SK-N-SH (cell line): ENCODE data around the gene SIGLEC9. TPM values are rescaled to one million over a fixed set of nuclear protein-coding genes. Genes with fewer than 3 reads are reported as not detected.

Experiments
- CTCF ChIA-PET: fragments of 300-600, 350-600 bp; formaldehyde crosslinking; extraction: SDS; loops from one replicate; lab custom pipeline; 2021; lab: Yijun Ruan, JAX
- POLR2A ChIA-PET: fragments of 350-600 bp; sonication (Branson Sonifier 250); formaldehyde crosslinking; extraction: SDS; loops from one replicate; lab custom pipeline; 2020; ENCODE audit warnings: antibody characterized with exemption, inconsistent platforms; lab: Yijun Ruan, JAX
- DNase-seq: peaks from one replicate; pipeline ENCODE4 v3.0.0; 2012
- H2AFZ ChIP-seq: fragments of 200-600 bp; sonication (generic); 2 replicates; pipeline ENCODE4 v1.8.1; 2016; ENCODE audit warnings: antibody characterized with exemption, mild to moderate bottlenecking, low read depth
- H3F3A ChIP-seq: fragments of 200-600 bp; sonication (generic); replicated peaks from 2 replicates; pipeline ENCODE3; 2016; ENCODE audit warnings: antibody characterized with exemption, mild to moderate bottlenecking; ENCODE audit not compliant: insufficient read depth
- H3K27ac ChIP-seq, 2 experiments: fragments of 200-500 bp in 1 of 2; fragments of 200-600 bp in 1 of 2; sonication (Bioruptor generic) in 1 of 2; sonication (generic), shearing (Covaris generic) in 1 of 2; 2 replicates each; pipeline versions ENCODE4 v1.5.1 to v1.6.1; 2014 to 2016; ENCODE audit warnings: low read depth in 2 of 2, inconsistent platforms in 1 of 2, low read length in 1 of 2, mild to moderate bottlenecking in 1 of 2, mixed read lengths in 1 of 2
- H3K27me3 ChIP-seq: fragments of 200-600 bp; sonication (generic), shearing (Covaris generic); 2 replicates; pipeline ENCODE4 v1.6.1; 2016; ENCODE audit warnings: mixed run types; ENCODE audit not compliant: insufficient read depth
- H3K36me3 ChIP-seq, 2 experiments: fragments of 200-500 bp in 1 of 2; fragments of 200-600 bp in 1 of 2; sonication (Bioruptor generic) in 1 of 2; sonication (generic) in 1 of 2; replicated peaks in 1 of 2; 2 replicates each; pipeline versions ENCODE3 to v1.5.1; 2014 to 2016; ENCODE audit warnings: low read length in 1 of 2, mild to moderate bottlenecking in 1 of 2; ENCODE audit not compliant: insufficient read depth in 2 of 2, control insufficient read depth in 1 of 2
- H3K4me1 ChIP-seq, 2 experiments: fragments of 200-500 bp in 1 of 2; fragments of 200-600 bp in 1 of 2; sonication (Bioruptor generic) in 1 of 2; sonication (generic), shearing (Covaris generic) in 1 of 2; 2 replicates each; pipeline versions ENCODE4 v1.5.1 to v1.6.1; 2014 to 2016; ENCODE audit warnings: low read depth in 1 of 2, low read length in 1 of 2, mixed run types in 1 of 2; ENCODE audit not compliant: insufficient read depth in 2 of 2, control insufficient read depth in 1 of 2
- H3K4me2 ChIP-seq: fragments of 200-600 bp; sonication (generic), shearing (Covaris generic); 2 replicates; pipeline ENCODE4 v1.6.1; 2017; ENCODE audit warnings: mixed run types
- H3K4me3 ChIP-seq, 2 experiments: fragments of 200-500 bp in 1 of 2; fragments of 200-600 bp in 1 of 2; sonication (Bioruptor generic) in 1 of 2; sonication (generic), shearing (Covaris generic) in 1 of 2; 2 replicates each; pipeline versions ENCODE4 v1.5.1 to v1.8.1; 2014 to 2016; ENCODE audit warnings: low read depth in 2 of 2, inconsistent platforms in 1 of 2, low read length in 1 of 2, mild to moderate bottlenecking in 1 of 2, mixed read lengths in 1 of 2, moderate library complexity in 1 of 2
- H3K79me2 ChIP-seq: fragments of 200-600 bp; sonication (generic); 2 replicates; pipeline ENCODE4 v1.8.1; 2017; ENCODE audit warnings: mild to moderate bottlenecking; ENCODE audit not compliant: insufficient read depth
- H3K9ac ChIP-seq: fragments of 200-600 bp; sonication (generic); 2 replicates; pipeline ENCODE4 v1.6.1; 2017; ENCODE audit warnings: mixed run types
- H3K9me2 ChIP-seq: fragments of 200-600 bp; sonication (generic); 2 replicates; pipeline ENCODE4 v1.6.1; 2017; ENCODE audit warnings: mixed run types
- H3K9me3 ChIP-seq: fragments of 200-600 bp; sonication (generic); 2 replicates; pipeline ENCODE4 v1.6.1; 2017; ENCODE audit warnings: mixed run types, mild to moderate bottlenecking, moderate library complexity
- H4K20me1 ChIP-seq: fragments of 200-600 bp; sonication (generic); 2 replicates; pipeline ENCODE4 v1.6.1; 2017; ENCODE audit warnings: mild to moderate bottlenecking, mixed run types; ENCODE audit not compliant: insufficient read depth
- EZH2phosphoT487 ChIP-seq: fragments of 200-600 bp; sonication (generic); IDR thresholded peaks from 2 replicates; pipeline ENCODE4 v1.6.1; 2017; ENCODE audit warnings: low read depth, mixed run types, mild to moderate bottlenecking, antibody characterized with exemption, moderate library complexity, borderline replicate concordance
- FOSL2 ChIP-seq: IDR thresholded peaks from 2 replicates; pipeline ENCODE4 v1.4.0; 2012; ENCODE audit warnings: low read depth, mild to moderate bottlenecking, moderate library complexity, borderline replicate concordance
- FOXJ3 ChIP-seq: sonication (generic); formaldehyde crosslinking; IDR thresholded peaks from 2 replicates; pipeline ENCODE4 v1.5.1; 2020; ENCODE audit warnings: mild to moderate bottlenecking, missing genetic modification reagents
- FOXM1 ChIP-seq: IDR thresholded peaks from 2 replicates; pipeline ENCODE4 v1.4.0; 2012; ENCODE audit warnings: low read depth, mild to moderate bottlenecking
- JUND ChIP-seq: IDR thresholded peaks from 2 replicates; pipeline ENCODE4 v1.4.0; 2012
- MXI1 ChIP-seq: IDR thresholded peaks from 2 replicates; pipeline ENCODE4 v1.6.1; 2012; ENCODE audit warnings: mild to moderate bottlenecking, low read depth, low read length, improper control_type of control experiment
- NFIC ChIP-seq: IDR thresholded peaks from 2 replicates; pipeline ENCODE4 v1.4.0; 2012; ENCODE audit warnings: borderline replicate concordance
- NRF1 ChIP-seq: IDR thresholded peaks from 2 replicates; pipeline ENCODE4 v1.6.1; 2012; ENCODE audit warnings: low read depth, mild to moderate bottlenecking, low read length
- POLR2AphosphoS5 ChIP-seq: IDR thresholded peaks from 2 replicates; pipeline ENCODE4 v1.6.1; 2012; ENCODE audit warnings: low read depth, low read length
- RAD21 ChIP-seq: IDR thresholded peaks from 2 replicates; pipeline ENCODE4 v1.6.1; 2012; ENCODE audit warnings: mild to moderate bottlenecking, low read length
- RXRA ChIP-seq: IDR thresholded peaks from 2 replicates; pipeline ENCODE4 v1.4.0; 2012; ENCODE audit warnings: low read depth, mild to moderate bottlenecking, borderline replicate concordance
- SMC3 ChIP-seq: IDR thresholded peaks from 2 replicates; pipeline ENCODE4 v1.6.1; 2012; ENCODE audit warnings: low read depth, low read length, improper control_type of control experiment
- TCF12 ChIP-seq: IDR thresholded peaks from 2 replicates; pipeline ENCODE4 v1.4.0; 2012
- TEAD4 ChIP-seq: IDR thresholded peaks from 2 replicates; pipeline ENCODE4 v1.4.0; 2012; ENCODE audit warnings: mild to moderate bottlenecking, borderline replicate concordance; ENCODE audit not compliant: insufficient read depth
- YY1 ChIP-seq: IDR thresholded peaks from 2 replicates; pipeline ENCODE4 v1.4.0; 2012; ENCODE audit warnings: low read depth, mild to moderate bottlenecking
- WGBS: methylation state at CpG from one replicate; pipeline ENCODE4 v1.1.6; 2017; ENCODE audit warnings: low lambda C conversion rate; 5-methylcytosine and 5-hydroxymethylcytosine counted together
- polyA plus RNA-seq, 3 experiments: library from polyadenylated mRNA; depleted of rRNA; stranded (reverse); fragments of >200 nt; gene quantifications; 2 replicates each; pipeline ENCODE4 v1.2.3, GENCODE V29; 2012
- TF ChIP-seq, protein P1 (sequence below): IDR thresholded peaks from 2 replicates; pipeline ENCODE4 v1.4.0; 2012; ENCODE audit warnings: low read depth, borderline replicate concordance
- TF ChIP-seq, protein P2 (sequence below): fragments of 150-350 bp; IDR thresholded peaks from 2 replicates; pipeline ENCODE4 v1.6.1; 2017; ENCODE audit warnings: antibody characterized with exemption, low read length, low read depth, borderline replicate concordance
- TF ChIP-seq, protein P3 (sequence below): fragments of 200-600 bp; sonication (generic); IDR thresholded peaks from 2 replicates; pipeline ENCODE4 v1.6.1; 2017; ENCODE audit warnings: antibody characterized with exemption, mild to moderate bottlenecking, moderate library complexity
- TF ChIP-seq, protein P4 (sequence below): fragments of 150-350 bp; IDR thresholded peaks from 2 replicates; pipeline ENCODE4 v1.6.1; 2016; ENCODE audit warnings: mild to moderate bottlenecking, low read depth, low read length
- TF ChIP-seq, protein P5 (sequence below): IDR thresholded peaks from 2 replicates; pipeline ENCODE4 v1.4.0; 2012; ENCODE audit warnings: low read depth

Gene SIGLEC9
- polyA plus RNA-seq, 1 of the 3 experiments (the other 2 are of a cell fraction) = not detected

DNA sequence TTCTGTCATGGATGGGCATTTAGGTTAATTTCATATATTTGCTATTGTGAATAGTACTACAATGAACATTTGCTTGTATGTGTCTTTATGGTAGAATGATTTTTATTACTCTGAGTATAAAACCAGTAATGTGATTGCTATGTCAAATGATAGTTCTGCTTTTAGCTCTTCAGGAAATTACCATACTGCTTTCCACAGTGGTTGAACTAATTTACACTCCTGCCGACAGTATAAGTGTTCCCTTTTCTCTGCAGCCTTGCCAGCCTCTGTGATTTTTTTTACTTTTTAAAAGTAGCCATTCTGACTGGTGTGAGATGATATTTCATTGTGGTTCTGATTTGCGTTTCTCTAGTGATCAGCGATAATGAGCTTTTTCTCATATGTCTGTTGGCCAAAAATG lies 23.9 kb downstream of the SIGLEC9 start:
- Histone ChIP-seq H3K9ac (no peak overlapping the region), H2AFZ (no peak overlapping the region), H3K27ac (no peak overlapping the region), H3K4me1 (no peaks in the 10 kb centered on the region), H3K4me3 (no peak overlapping the region), H3K9me2 (no peaks in the 10 kb centered on the region), H3K4me2 (no peak overlapping the region), H3K79me2 (no peaks in the 10 kb centered on the region), H3K36me3 (no peaks in the 10 kb centered on the region), H4K20me1 (no peaks in the 10 kb centered on the region), H3K9me3 (no peaks in the 10 kb centered on the region), H3F3A (no peaks in the 10 kb centered on the region), H3K27me3 (peaks cover 23% of the 10 kb centered on the region)
- TF ChIP-seq, protein P1, sequence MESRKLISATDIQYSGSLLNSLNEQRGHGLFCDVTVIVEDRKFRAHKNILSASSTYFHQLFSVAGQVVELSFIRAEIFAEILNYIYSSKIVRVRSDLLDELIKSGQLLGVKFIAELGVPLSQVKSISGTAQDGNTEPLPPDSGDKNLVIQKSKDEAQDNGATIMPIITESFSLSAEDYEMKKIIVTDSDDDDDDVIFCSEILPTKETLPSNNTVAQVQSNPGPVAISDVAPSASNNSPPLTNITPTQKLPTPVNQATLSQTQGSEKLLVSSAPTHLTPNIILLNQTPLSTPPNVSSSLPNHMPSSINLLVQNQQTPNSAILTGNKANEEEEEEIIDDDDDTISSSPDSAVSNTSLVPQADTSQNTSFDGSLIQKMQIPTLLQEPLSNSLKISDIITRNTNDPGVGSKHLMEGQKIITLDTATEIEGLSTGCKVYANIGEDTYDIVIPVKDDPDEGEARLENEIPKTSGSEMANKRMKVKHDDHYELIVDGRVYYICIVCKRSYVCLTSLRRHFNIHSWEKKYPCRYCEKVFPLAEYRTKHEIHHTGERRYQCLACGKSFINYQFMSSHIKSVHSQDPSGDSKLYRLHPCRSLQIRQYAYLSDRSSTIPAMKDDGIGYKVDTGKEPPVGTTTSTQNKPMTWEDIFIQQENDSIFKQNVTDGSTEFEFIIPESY = no peak
- TF ChIP-seq, protein P2, sequence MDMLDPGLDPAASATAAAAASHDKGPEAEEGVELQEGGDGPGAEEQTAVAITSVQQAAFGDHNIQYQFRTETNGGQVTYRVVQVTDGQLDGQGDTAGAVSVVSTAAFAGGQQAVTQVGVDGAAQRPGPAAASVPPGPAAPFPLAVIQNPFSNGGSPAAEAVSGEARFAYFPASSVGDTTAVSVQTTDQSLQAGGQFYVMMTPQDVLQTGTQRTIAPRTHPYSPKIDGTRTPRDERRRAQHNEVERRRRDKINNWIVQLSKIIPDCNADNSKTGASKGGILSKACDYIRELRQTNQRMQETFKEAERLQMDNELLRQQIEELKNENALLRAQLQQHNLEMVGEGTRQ = no peak
- TF ChIP-seq RXRA = no peak
- no peak for TF ChIP-seq TEAD4
- no peak for TF ChIP-seq YY1
- TF ChIP-seq, protein P3, sequence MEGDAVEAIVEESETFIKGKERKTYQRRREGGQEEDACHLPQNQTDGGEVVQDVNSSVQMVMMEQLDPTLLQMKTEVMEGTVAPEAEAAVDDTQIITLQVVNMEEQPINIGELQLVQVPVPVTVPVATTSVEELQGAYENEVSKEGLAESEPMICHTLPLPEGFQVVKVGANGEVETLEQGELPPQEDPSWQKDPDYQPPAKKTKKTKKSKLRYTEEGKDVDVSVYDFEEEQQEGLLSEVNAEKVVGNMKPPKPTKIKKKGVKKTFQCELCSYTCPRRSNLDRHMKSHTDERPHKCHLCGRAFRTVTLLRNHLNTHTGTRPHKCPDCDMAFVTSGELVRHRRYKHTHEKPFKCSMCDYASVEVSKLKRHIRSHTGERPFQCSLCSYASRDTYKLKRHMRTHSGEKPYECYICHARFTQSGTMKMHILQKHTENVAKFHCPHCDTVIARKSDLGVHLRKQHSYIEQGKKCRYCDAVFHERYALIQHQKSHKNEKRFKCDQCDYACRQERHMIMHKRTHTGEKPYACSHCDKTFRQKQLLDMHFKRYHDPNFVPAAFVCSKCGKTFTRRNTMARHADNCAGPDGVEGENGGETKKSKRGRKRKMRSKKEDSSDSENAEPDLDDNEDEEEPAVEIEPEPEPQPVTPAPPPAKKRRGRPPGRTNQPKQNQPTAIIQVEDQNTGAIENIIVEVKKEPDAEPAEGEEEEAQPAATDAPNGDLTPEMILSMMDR = no peak
- no peak for TF ChIP-seq NFIC
- TF ChIP-seq POLR2AphosphoS5 = no peak
- no peak for TF ChIP-seq RAD21
- 0% methylated on average over 3 of the region's 3 CpGs for WGBS
- ChIA-PET CTCF (interaction anchor here (1.5 to 1.9 kb wide), 2 partner anchors 10 to 27 kb away, joined by 4 to 7 read pairs; no protein-coding TSS in a partner anchor), POLR2A (no interaction called here)
- DNase-seq = no peak

DNA sequence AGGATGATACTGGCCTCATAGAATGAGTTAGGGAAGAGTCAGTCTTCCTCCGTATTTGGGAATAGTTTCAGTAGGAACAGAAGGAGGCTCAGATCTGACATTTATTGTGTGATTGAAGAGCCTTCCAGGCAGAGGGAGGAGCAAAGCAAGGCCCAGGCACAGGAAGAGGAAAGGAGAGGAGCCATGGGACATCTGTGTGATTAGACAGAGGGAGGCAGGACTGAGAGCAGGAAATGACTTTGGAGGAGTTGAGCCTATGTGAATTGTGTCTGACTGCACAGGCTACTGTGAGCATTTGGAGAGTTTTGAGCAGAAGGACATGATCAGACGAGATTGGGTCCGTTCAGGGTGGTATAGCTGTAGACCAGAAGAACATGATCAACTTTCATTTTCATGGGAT lies 25.9 kb downstream of the SIGLEC9 start:
- H3K9me3 ChIP-seq = no peaks in the 10 kb centered on the region
- no peak overlapping the region for H3K4me2 ChIP-seq
- no peaks in the 10 kb centered on the region for H3F3A ChIP-seq
- no peaks in the 10 kb centered on the region for H4K20me1 ChIP-seq
- ChIA-PET POLR2A (no interaction called here), CTCF (no interaction called here)
- no peak overlapping the region for H3K4me3 ChIP-seq
- H3K36me3 ChIP-seq = no peaks in the 10 kb centered on the region
- TF ChIP-seq NRF1 (no peak), RXRA (no peak), NFIC (no peak), FOXM1 (no peak), MXI1 (no peak), JUND (no peak), TCF12 (no peak), SMC3 (no peak), POLR2AphosphoS5 (no peak), FOSL2 (no peak), FOXJ3 (CRISPR knock-in tag) (no peak), RAD21 (no peak), EZH2phosphoT487 (no peak)
- TF ChIP-seq, protein P4, sequence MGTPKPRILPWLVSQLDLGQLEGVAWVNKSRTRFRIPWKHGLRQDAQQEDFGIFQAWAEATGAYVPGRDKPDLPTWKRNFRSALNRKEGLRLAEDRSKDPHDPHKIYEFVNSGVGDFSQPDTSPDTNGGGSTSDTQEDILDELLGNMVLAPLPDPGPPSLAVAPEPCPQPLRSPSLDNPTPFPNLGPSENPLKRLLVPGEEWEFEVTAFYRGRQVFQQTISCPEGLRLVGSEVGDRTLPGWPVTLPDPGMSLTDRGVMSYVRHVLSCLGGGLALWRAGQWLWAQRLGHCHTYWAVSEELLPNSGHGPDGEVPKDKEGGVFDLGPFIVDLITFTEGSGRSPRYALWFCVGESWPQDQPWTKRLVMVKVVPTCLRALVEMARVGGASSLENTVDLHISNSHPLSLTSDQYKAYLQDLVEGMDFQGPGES = no peak
- TF ChIP-seq, protein P5, sequence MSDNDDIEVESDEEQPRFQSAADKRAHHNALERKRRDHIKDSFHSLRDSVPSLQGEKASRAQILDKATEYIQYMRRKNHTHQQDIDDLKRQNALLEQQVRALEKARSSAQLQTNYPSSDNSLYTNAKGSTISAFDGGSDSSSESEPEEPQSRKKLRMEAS = no peak
- TF ChIP-seq, all 33 proteins: peak for 0
- no peak for DNase-seq
- H3K4me1 ChIP-seq = no peaks in the 10 kb centered on the region
- no peaks in the 10 kb centered on the region for H3K79me2 ChIP-seq
- peaks cover 26% of the 10 kb centered on the region for H3K27me3 ChIP-seq
- H3K27ac ChIP-seq = no peak overlapping the region
- H3K9me2 ChIP-seq = no peaks in the 10 kb centered on the region
- no peak overlapping the region for H2AFZ ChIP-seq
- 0% methylated on average over 3 of the region's 3 CpGs for WGBS
- H3K9ac ChIP-seq = no peak overlapping the region
